Esophagus squamous epithelium (tissue), 4 donors: ENCODE results near the gene CACNA2D3.

Source experiments
- POLR2A ChIP-seq, 4 donors: fragments of 450-650 bp; IDR thresholded peaks; one replicate each; pipeline ENCODE4 v1.6.1; 2017; ENCODE audit warnings: antibody characterized with exemption in 4 of 4, mild to moderate bottlenecking in 4 of 4, moderate library complexity in 3 of 4
- TF ChIP-seq, protein P1 (sequence below), 6 experiments: fragments of 450-650 bp in 4 of 6; fragments of 200-600 bp in 2 of 6; sonication (generic) in 2 of 6; IDR thresholded peaks; one replicate each; pipeline ENCODE4 v1.5.1; 2016 to 2019; ENCODE audit warnings: antibody characterized with exemption in 6 of 6, mild to moderate bottlenecking in 4 of 6, moderate library complexity in 4 of 6

GRCh38 chr3:54176106-54176505 is 53.8 kb downstream of the CACNA2D3 start:
- TF ChIP-seq, protein P1, sequence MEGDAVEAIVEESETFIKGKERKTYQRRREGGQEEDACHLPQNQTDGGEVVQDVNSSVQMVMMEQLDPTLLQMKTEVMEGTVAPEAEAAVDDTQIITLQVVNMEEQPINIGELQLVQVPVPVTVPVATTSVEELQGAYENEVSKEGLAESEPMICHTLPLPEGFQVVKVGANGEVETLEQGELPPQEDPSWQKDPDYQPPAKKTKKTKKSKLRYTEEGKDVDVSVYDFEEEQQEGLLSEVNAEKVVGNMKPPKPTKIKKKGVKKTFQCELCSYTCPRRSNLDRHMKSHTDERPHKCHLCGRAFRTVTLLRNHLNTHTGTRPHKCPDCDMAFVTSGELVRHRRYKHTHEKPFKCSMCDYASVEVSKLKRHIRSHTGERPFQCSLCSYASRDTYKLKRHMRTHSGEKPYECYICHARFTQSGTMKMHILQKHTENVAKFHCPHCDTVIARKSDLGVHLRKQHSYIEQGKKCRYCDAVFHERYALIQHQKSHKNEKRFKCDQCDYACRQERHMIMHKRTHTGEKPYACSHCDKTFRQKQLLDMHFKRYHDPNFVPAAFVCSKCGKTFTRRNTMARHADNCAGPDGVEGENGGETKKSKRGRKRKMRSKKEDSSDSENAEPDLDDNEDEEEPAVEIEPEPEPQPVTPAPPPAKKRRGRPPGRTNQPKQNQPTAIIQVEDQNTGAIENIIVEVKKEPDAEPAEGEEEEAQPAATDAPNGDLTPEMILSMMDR (IDR thresholded peaks at IDR 0.05), result no peak
- TF ChIP-seq POLR2A (IDR thresholded peaks at IDR 0.05), result no peak
